Ovary (tissue), 9 donors: ENCODE measurements around the gene RETREG3. TPM values are rescaled to one million over a fixed set of nuclear protein-coding genes. Genes with fewer than 3 reads are reported as not detected.
"Not testable (repeated sequence)": the region's sequence is repeated elsewhere in the genome, so short reads cannot be mapped to it uniquely, and the experiment has no call there.

Source experiments
- DNase-seq, 5 donors: peaks; one replicate each; pipeline ENCODE4 v3.0.0-alpha.2; 2019 to 2020
- H3K27ac ChIP-seq, 2 donors: fragments of 200-600 bp; one replicate each; pipeline versions ENCODE4 v1.5.1 to v1.8.0; 2019 to 2022
- H3K27me3 ChIP-seq: fragments of 200-600 bp; one replicate; pipeline ENCODE4 v1.8.0; 2022
- H3K36me3 ChIP-seq: fragments of 200-600 bp; sonication (generic); one replicate; pipeline ENCODE4 v1.5.1; 2019
- H3K4me1 ChIP-seq: one replicate; pipeline ENCODE4 v1.8.1; 2013; ENCODE audit warnings: mild to moderate bottlenecking, moderate library complexity; ENCODE audit not compliant: insufficient read depth
- H3K4me3 ChIP-seq: fragments of 200-600 bp; sonication (generic); one replicate; pipeline ENCODE4 v1.5.1; 2017
- H3K9me3 ChIP-seq, 2 donors: fragments of 200-600 bp in 1 of 2; sonication (generic) in 1 of 2; one replicate each; pipeline versions ENCODE4 v1.5.1 to v1.8.1; 2013 to 2019; ENCODE audit warnings: mild to moderate bottlenecking in 1 of 2, moderate library complexity in 1 of 2
- EP300 ChIP-seq: sonication (generic); formaldehyde crosslinking; IDR thresholded peaks from one replicate; pipeline ENCODE4 v1.6.1; 2017; ENCODE audit warnings: antibody characterized with exemption
- POLR2A ChIP-seq: fragments of 450-650 bp; IDR thresholded peaks from one replicate; pipeline ENCODE4 v1.6.1; 2017; ENCODE audit warnings: antibody characterized with exemption, mild to moderate bottlenecking, moderate library complexity
- whole genome bisulfite sequencing, 3 donors: extraction: QIAGEN DNeasy Blood & Tissue Kit in 1 of 3; methylation state at CpG; one replicate each; pipeline versions ENCODE4 v1.1.5 to v1.1.7; 2013 to 2017; 5-methylcytosine and 5-hydroxymethylcytosine counted together
- intact Hi-C, 4 donors: fragments of 100-400 bp; cut with DNase I; formaldehyde crosslinking; loops; one replicate each; pipeline versions ENCODE4 v1.11.0 to v1.15.1; 2022 to 2023
- polyA plus RNA-seq, 2 donors: library from polyadenylated mRNA; stranded (reverse); fragments of 200-250 nt in 1 of 2; fragments of 350-450 nt in 1 of 2; fragmentation: Illumina TruSeq in 1 of 2; extraction: RNeasy Lipid Tissue Mini Kit (QIAGEN cat#74804) in 1 of 2; gene quantifications; one replicate each; pipeline ENCODE4 v1.2.3, GENCODE V29; 2013 to 2014
- total RNA-seq, 7 donors: library from RNA; depleted of rRNA in 2 of 7; stranded (reverse); fragments of >200 nt in 2 of 7; fragmentation: NEBNext Ultra II Directional in 3 of 7; extraction: Animal tissue kit (Norgen Biotek cat#: 25700) in 3 of 7; gene quantifications; one replicate each; pipeline versions ENCODE4 v1.1.0 to v1.2.4, GENCODE V29; 2016 to 2023
- TF ChIP-seq, protein P1 (sequence below), 3 donors: fragments of 450-650 bp in 2 of 3; fragments of 200-600 bp in 1 of 3; IDR thresholded peaks; one replicate each; pipeline versions ENCODE4 v1.5.1 to v1.8.0; 2016 to 2022; ENCODE audit warnings: antibody characterized with exemption in 3 of 3, mild to moderate bottlenecking in 1 of 3
- donor health status: DM: no; HTN: no; CAD: no; lungs with moderate emphysema.
- donor health status: DM: no; HTN: no; CAD: no.
- donor health status: Bipolar disorder and iron deficiency.
- donor health status: DM: yes; HTN: yes; CAD: no.
- donor health status: DM: no; HTN: no; CAD: no.
- donor health status: DM: yes; HTN: yes; CAD: no.

The RETREG3 gene
- total and polyA plus RNA-seq, 9 donors: 25.8 to 63.0 (median 46.4) TPM

DNA sequence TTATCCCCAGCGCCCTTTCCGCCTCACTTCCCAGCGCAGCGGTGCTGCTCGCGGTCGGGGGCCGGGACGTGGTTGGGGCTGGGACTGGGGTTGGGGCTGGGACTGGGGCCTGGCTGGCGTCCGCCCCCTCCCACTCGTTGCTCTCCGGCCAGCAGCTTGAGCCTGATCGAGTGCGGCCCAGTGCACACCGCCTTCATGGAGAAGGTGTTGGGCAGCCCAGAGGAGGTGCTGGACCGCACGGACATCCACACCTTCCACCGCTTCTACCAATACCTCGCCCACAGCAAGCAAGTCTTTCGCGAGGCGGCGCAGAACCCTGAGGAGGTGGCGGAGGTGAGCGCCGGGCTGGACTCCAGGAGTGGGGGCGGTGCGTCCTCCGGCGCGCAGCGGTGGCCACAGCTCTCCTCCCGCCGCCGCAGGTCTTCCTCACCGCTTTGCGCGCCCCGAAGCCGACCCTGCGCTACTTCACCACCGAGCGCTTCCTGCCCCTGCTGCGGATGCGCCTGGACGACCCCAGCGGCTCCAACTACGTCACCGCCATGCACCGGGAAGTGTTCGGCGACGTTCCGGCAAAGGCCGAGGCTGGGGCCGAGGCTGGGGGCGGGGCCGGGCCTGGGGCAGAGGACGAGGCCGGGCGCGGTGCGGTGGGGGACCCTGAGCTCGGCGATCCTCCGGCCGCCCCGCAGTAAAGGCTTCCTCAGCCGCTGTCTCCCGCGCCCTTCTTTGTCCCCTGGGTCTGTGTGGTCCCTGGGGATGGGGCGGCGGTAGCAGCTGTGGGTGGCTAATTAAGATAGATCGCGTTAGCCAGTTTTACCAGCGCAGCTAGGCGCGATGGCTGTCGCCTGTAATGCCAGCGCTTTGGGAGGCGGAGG is 54.7 kb downstream of the RETREG3 start:
- no peaks in the 10 kb centered on the region for H3K36me3 ChIP-seq
- WGBS, 3 donors: 0 to 1% (median 1%) methylated on average over 40 to 82 of the region's 82 CpGs
- peak overlapping the region; percentile 83 for H3K4me3 ChIP-seq
- H3K4me1 ChIP-seq: peaks cover 14% of the 10 kb centered on the region
- peak; percentile 90 to 94 (median 92) for DNase-seq
- TF ChIP-seq POLR2A (peak; percentile 83), EP300 (peak; percentile 39)
- TF ChIP-seq, protein P1, sequence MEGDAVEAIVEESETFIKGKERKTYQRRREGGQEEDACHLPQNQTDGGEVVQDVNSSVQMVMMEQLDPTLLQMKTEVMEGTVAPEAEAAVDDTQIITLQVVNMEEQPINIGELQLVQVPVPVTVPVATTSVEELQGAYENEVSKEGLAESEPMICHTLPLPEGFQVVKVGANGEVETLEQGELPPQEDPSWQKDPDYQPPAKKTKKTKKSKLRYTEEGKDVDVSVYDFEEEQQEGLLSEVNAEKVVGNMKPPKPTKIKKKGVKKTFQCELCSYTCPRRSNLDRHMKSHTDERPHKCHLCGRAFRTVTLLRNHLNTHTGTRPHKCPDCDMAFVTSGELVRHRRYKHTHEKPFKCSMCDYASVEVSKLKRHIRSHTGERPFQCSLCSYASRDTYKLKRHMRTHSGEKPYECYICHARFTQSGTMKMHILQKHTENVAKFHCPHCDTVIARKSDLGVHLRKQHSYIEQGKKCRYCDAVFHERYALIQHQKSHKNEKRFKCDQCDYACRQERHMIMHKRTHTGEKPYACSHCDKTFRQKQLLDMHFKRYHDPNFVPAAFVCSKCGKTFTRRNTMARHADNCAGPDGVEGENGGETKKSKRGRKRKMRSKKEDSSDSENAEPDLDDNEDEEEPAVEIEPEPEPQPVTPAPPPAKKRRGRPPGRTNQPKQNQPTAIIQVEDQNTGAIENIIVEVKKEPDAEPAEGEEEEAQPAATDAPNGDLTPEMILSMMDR (IDR thresholded peaks at IDR 0.05): peak in 1 of 3 donors; percentile 13
- intact Hi-C loops: no loop called here
- peak overlapping the region; percentile 47 to 72 for H3K27ac ChIP-seq
- H3K9me3 ChIP-seq: no peaks in the 10 kb centered on the region
- H3K27me3 ChIP-seq: no peaks in the 10 kb centered on the region

DNA sequence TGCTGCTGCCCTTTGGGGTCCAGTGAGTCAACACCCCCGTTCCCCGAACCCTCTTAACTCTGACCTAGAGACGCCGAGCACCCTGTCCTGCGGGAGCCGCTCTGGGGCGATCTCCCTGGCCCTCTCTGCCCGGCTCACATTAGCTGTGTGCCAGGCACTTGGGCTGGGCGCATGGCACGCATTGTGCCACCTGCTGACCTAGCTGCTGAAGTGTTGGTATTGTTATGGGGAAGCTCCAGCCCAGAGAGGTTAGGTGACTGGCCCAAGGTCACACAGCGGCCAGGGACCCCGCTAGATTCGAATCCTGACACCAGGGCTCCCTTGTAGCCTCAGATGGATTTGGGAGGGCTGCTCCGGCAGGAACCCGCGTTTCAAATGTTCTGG is 55.3 kb downstream of the RETREG3 start:
- Histone ChIP-seq H3K9me3 (no peaks in the 10 kb centered on the region), H3K27me3 (no peaks in the 10 kb centered on the region), H3K36me3 (no peaks in the 10 kb centered on the region), H3K4me3 (peak overlapping the region; percentile 83), H3K27ac (peak overlapping the region; percentile 47 to 72), H3K4me1 (peaks cover 14% of the 10 kb centered on the region)
- TF ChIP-seq POLR2A (no peak), EP300 (no peak)
- TF ChIP-seq, protein P1 (IDR thresholded peaks at IDR 0.05): no peak
- DNase-seq: peak in 1 of 5 donors; percentile 48
- 16 to 49% (median 25%) methylated on average over 15 to 16 of the region's 16 CpGs for WGBS, 3 donors
- intact Hi-C loops: no loop called here

DNA sequence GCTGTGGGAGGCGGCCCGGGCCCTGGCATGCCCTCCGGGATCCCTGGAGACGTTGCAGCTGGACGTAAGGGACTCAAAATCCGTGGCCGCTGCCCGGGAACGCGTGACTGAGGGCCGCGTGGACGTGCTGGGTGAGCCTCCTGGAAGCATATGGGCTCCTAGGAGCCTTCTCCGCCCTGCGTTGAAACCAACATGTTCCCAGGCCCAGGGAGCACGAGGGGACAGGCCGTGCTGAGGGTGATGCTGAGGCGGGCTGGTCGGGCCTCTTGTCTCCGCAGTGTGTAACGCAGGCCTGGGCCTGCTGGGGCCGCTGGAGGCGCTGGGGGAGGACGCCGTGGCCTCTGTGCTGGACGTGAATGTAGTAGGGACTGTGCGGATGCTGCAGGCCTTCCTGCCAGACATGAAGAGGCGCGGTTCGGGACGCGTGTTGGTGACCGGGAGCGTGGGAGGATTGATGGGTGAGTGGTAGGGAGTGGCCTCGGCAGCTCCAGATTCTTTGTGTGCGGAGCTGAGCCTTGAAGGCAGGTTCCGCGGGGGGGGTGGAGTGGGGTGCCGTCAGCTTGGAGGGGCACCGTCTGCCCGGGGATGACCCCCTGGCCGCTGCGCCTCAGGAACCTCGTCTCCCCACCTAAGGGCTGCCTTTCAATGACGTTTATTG is 55.9 kb downstream of the RETREG3 start:
- H3K4me3 ChIP-seq: no peak overlapping the region
- peak overlapping the region in 1 of 2 donors; percentile 72 for H3K27ac ChIP-seq
- no peaks in the 10 kb centered on the region for H3K36me3 ChIP-seq
- no peaks in the 10 kb centered on the region for H3K27me3 ChIP-seq
- peak in 4 of 5 donors; percentile 48 to 72 (median 57) for DNase-seq
- no peaks in the 10 kb centered on the region for H3K9me3 ChIP-seq
- TF ChIP-seq, protein P1 (IDR thresholded peaks at IDR 0.05): no peak
- no peak for TF ChIP-seq EP300
- TF ChIP-seq POLR2A: no peak
- intact Hi-C loops: no loop called here
- 25 to 52% (median 45%) methylated on average over 43 to 45 of the region's 45 CpGs for WGBS, 3 donors
- peaks cover 17% of the 10 kb centered on the region for H3K4me1 ChIP-seq

DNA sequence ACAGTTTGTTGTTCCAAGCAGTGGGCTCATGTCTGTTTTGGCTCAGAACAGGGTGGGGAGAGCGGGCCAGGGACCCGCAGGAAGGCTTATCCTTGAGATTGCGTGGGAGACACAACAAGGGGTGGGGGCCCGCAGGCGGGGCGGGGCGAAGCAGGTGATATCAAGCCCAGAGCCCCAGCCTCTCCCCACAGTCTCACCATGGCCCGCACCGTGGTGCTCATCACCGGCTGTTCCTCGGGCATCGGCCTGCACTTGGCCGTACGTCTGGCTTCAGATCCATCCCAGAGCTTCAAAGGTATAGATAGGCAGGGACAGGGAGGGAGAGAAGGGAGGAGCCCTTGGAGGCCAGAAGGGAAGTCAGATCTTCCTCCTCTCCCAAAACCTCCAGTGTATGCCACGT is 56.4 kb downstream of the RETREG3 start, which contains the start of gene HSD17B1:
HSD17B1 (plus strand) TSS at position 188 of the 400 bp plus-strand sequence; CDS start at position 199, 11 bp downstream.
- H3K9me3 ChIP-seq, DNase-seq, intact Hi-C loops, H3K36me3 ChIP-seq, H3K27me3 ChIP-seq: not testable (repeated sequence)
- H3K4me1 ChIP-seq: peaks cover 22% of the 10 kb centered on the region
- peak within 1 kb of the TSS; percentile 83 for H3K4me3 ChIP-seq
- peak within 1 kb of the TSS; percentile 47 to 72 for H3K27ac ChIP-seq
- whole genome bisulfite sequencing, 3 donors: 35 to 69% (median 40%) methylated on average over 15 of the region's 15 CpGs
